Activated T-helper 17 cell treated with anti-CD3 and anti-CD28 coated beads, Interleukin-2, amount 50 U/mL, for 72 hours (primary cell): ENCODE data around the gene GPR173. TPM values are rescaled to one million over a fixed set of nuclear protein-coding genes. Genes with fewer than 3 reads are reported as not detected.

Experiments
- total RNA-seq, 2 donors: library from RNA; stranded (reverse); gene quantifications; one replicate each; pipeline ENCODE4 v1.2.3, GENCODE V29; 2022

The GPR173 gene
- total RNA-seq, 2 donors from 2014 or later: not detected

Other genes with a start within 250 kb of the GPR173 start
- not detected for gene XAGE5, start 237.5 kb upstream of the GPR173 start, total RNA-seq
- gene XAGE3, start 180.7 kb upstream of the GPR173 start, total RNA-seq: not detected
- gene FAM156B, start 151.5 kb upstream of the GPR173 start, total RNA-seq: 10 to 100 TPM; 12.4 to 16.1 TPM
- gene FAM156A, start 90.3 kb upstream of the GPR173 start, total RNA-seq: 10 to 100 TPM; 36.1 to 39.3 TPM
- 100 to 1,000 TPM in 1 of 2 donors, 10 to 100 TPM in 1; 28.2 to 134 TPM for gene TSPYL2, start 33.6 kb downstream of the GPR173 start, total RNA-seq
- 10 to 100 TPM; 18.6 to 44.9 TPM for gene KANTR, start 45.4 kb downstream of the GPR173 start, total RNA-seq
- gene KDM5C, start 176.4 kb downstream of the GPR173 start, total RNA-seq: 100 to 1,000 TPM in 1 of 2 donors, 10 to 100 TPM in 1; 93.3 to 147 TPM
- gene IQSEC2, start 232.8 kb downstream of the GPR173 start, total RNA-seq: under 1 TPM; 0.32 to 0.56 TPM